Measurements from ENCODE around the gene ARL3. TPM values are rescaled to one million over a fixed set of nuclear protein-coding genes. Genes with fewer than 3 reads are reported as not detected.

Gene ARL3
- total and polyA plus RNA-seq, 2 of the 4 experiments (the other 2 are of a cell fraction): 5.0 to 14.3 TPM

DNA sequence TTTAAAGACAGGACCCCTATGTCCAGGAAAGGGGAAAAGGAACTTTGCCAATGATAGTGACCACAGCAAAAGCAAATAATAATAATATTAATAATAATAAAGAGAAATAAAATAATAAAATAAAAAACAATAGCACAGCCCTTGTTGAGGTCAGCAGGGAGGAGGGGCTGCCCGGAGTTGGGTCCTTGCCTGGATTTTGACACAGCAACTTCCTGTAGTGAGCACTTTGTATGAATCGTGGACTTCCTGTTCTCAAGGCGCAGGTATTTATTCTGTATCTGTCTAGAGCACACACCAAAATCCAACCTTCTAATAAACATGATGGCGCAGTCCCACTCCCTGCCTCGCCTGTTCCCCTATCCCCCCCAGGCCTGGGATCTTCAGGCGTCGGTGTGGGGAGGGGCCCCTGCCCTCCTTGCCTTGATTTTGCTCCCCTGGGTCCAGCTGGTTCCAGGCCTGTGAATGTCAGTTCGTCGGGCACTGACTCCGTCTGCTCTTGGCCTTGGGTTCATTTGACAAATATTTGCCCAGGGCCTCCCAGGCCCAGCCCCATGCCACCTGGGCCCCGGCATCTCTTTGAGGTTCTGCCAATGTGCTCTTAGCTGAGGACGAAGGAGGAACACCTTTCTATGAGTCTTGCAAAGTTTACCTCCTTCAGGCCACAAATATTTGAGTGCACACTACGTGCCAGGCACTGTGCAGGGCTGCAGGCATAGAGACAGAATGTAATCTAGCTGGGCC is 56.0 kb downstream of the ARL3 start:
- Histone ChIP-seq H3K36me3 (ENCODE audit: control insufficient read depth, insufficient read depth, low read length) (peaks cover 54% of the 10 kb centered on the region), H3K23ac (ENCODE audit: low read depth, low read length) (no peak overlapping the region), H3K27me3 (ENCODE audit: control insufficient read depth, insufficient read depth, low read length) (no peaks in the 10 kb centered on the region), H3K9me3 (ENCODE audit: control insufficient read depth, insufficient read depth, low read length) (no peaks in the 10 kb centered on the region), H3K56ac (ENCODE audit: extremely low read depth, insufficient read depth, low read length) (no peak overlapping the region), H3K4me1 (ENCODE audit: control insufficient read depth, insufficient read depth, low read length) (peaks cover 16% of the 10 kb centered on the region), H3K79me1 (ENCODE audit: low read depth in 1 of 2, low read length in 2 of 2) (peaks cover 10 to 73% of the 10 kb centered on the region in 2 experiments), H2AK9ac (replicated peaks; ENCODE audit: low read depth, low read length, poor library complexity) (no peak overlapping the region), H2AFZ (replicated peaks; ENCODE audit: low read length, poor library complexity) (no peak overlapping the region), H3K9ac (ENCODE audit: low read depth, low read length) (no peak overlapping the region), H3K4ac (ENCODE audit: low read depth, low read length) (no peak overlapping the region), H2BK120ac (ENCODE audit: low read depth, low read length) (no peak overlapping the region), H3K4me3 (ENCODE audit: insufficient read depth, low read depth, low read length) (no peak overlapping the region), H4K8ac (ENCODE audit: low read depth in 2 of 2, low read length in 2 of 2) (no peak overlapping the region), H3K14ac (replicated peaks; ENCODE audit: low read depth, low read length) (no peak overlapping the region), H2BK20ac (ENCODE audit: low read depth, low read length) (no peak overlapping the region), H4K20me1 (ENCODE audit: insufficient read depth, low read length) (peaks cover 70% of the 10 kb centered on the region), H2BK5ac (ENCODE audit: low read depth, low read length, poor library complexity, severe bottlenecking) (no peak overlapping the region), H4K5ac (ENCODE audit: low read depth, low read length) (no peak overlapping the region), H3K9me1 (ENCODE audit: insufficient read depth, low read length) (peaks cover 27% of the 10 kb centered on the region), H3K27ac (ENCODE audit: insufficient read depth, low read length) (no peak overlapping the region), H2AK5ac (ENCODE audit: low read depth, low read length) (no peak overlapping the region), H4K91ac (ENCODE audit: insufficient read depth, low read depth, low read length) (no peak overlapping the region), H3K18ac (ENCODE audit: low read depth, low read length) (no peak overlapping the region), H3K4me2 (ENCODE audit: low read depth, low read length) (no peak overlapping the region), H2BK15ac (ENCODE audit: low read depth, low read length) (no peak overlapping the region)
- peak; percentile 51 for DNase-seq
- intact Hi-C loops (cut with micrococcal nuclease): no loop called here
- dilution Hi-C loops (cut with HindIII; ENCODE audit: low sequenced_read_pairs, unreplicated experiment): no loop called here
- no TSS peak for BruUV-seq (replicated peaks)
- POLR2A ChIA-PET (ENCODE audit: unreplicated experiment): no interaction called here
- TF ChIP-seq RCOR1 (IDR thresholded peaks at IDR 0.05; ENCODE audit: insufficient replicate concordance, low read length): no peak
- CTCF ChIA-PET: no interaction called here
- in situ Hi-C loops (cut with MboI; ENCODE audit: low sequenced_read_pairs): no loop called here
- WGBS, 2 experiments (ENCODE audit: extremely low coverage in 2 of 2, insufficient read length in 1 of 2): 33% methylated on average over 3 of the region's 13 CpGs; no CpG with 5 or more reads in 1 of the 2 experiments
- no peak for ATAC-seq (ENCODE audit: low read depth)

All from IMR-90 (cell line).